HCT116 (cell line): ENCODE measurements around the gene PCNT. TPM values are rescaled to one million over a fixed set of nuclear protein-coding genes. Genes with fewer than 3 reads are reported as not detected.

ENCODE experiments used
- ATAC-seq: fragments of 200-7000 bp; cut with Tn5 transposase; 2 replicates; pipeline ENCODE4 v1.9.1; 2020; ENCODE audit warnings: mild to moderate bottlenecking, moderate library complexity
- BruUV-seq: library from RNA; stranded (reverse); fragments of 400-500 nt; replicated peaks from 2 replicates; lab custom pipeline; 2021; lab: Mats Ljungman, UMichigan
- CTCF ChIA-PET: fragments of 300-600 bp; sonication (Branson Sonifier 250); formaldehyde crosslinking; loops from one replicate; lab custom pipeline; 2021; ENCODE audit warnings: antibody characterized with exemption; lab: Charles Lee
- POLR2A ChIA-PET: fragments of 300-600, 350-600 bp; sonication (Branson Sonifier 250); formaldehyde crosslinking; loops from one replicate; lab custom pipeline; 2021; ENCODE audit warnings: antibody characterized with exemption; lab: Charles Lee
- RAD21 ChIA-PET, 2 experiments: fragments of 300-600 bp; sonication (Branson Sonifier 250); formaldehyde crosslinking; loops; one replicate each; lab custom pipeline; 2023; ENCODE audit warnings: low total read pairs in 2 of 2; ENCODE audit not compliant: uncharacterized antibody in 2 of 2, unreplicated experiment in 2 of 2, low non-redundant PET in 1 of 2; lab: Charles Lee
- DNase-seq: peaks from one replicate; pipeline ENCODE4 v3.0.0-alpha.2; 2010; ENCODE audit warnings: low read depth, low spot score
- H2AFZ ChIP-seq: fragments of 200-600 bp; shearing (Covaris generic), sonication (generic); 2 replicates; pipeline ENCODE4 v1.6.1; 2017; ENCODE audit warnings: low read depth, mixed run types, mixed read lengths, antibody characterized with exemption, low read length; ENCODE audit not compliant: poor library complexity, severe bottlenecking
- H3K27ac ChIP-seq: 2 replicates; pipeline ENCODE4 v1.5.1; 2012; ENCODE audit warnings: low read depth, low read length
- H3K27me3 ChIP-seq: fragments of 200-600 bp; sonication (generic); 2 replicates; pipeline ENCODE4 v1.6.1; 2016; ENCODE audit warnings: mixed run types, low read length, mixed read lengths; ENCODE audit not compliant: insufficient read depth
- H3K36me3 ChIP-seq, 2 experiments: fragments of 200-500 bp in 1 of 2; fragments of 200-600 bp in 1 of 2; sonication (Bioruptor generic) in 1 of 2; sonication (generic) in 1 of 2; 2 replicates each; pipeline versions ENCODE4 v1.5.1 to v1.6.1; 2014 to 2016; ENCODE audit warnings: low read length in 2 of 2, inconsistent platforms in 1 of 2, mixed read lengths in 1 of 2, mixed run types in 1 of 2; ENCODE audit not compliant: insufficient read depth in 2 of 2, control insufficient read depth in 1 of 2
- H3K4me1 ChIP-seq, 2 experiments: fragments of 200-600 bp in 1 of 2; sonication (generic) in 1 of 2; 2 replicates each; pipeline versions ENCODE4 v1.5.1 to v1.6.1; 2012 to 2017; ENCODE audit warnings: low read length in 2 of 2, inconsistent platforms in 1 of 2, mild to moderate bottlenecking in 1 of 2, mixed read lengths in 1 of 2, mixed run types in 1 of 2, moderate library complexity in 1 of 2; ENCODE audit not compliant: insufficient read depth in 2 of 2, control insufficient read depth in 1 of 2
- H3K4me2 ChIP-seq: fragments of 200-600 bp; sonication (generic); 2 replicates; pipeline ENCODE4 v1.6.1; 2017; ENCODE audit warnings: mixed run types, low read length, mixed read lengths
- H3K4me3 ChIP-seq, 2 experiments: fragments of 200-600 bp in 1 of 2; sonication (generic) in 1 of 2; replicated peaks in 1 of 2; 2 replicates each; pipeline ENCODE4 v1.5.1; 2011 to 2016; ENCODE audit warnings: low read length in 2 of 2, control low read depth in 1 of 2, low read depth in 1 of 2, mild to moderate bottlenecking in 1 of 2, mixed read lengths in 1 of 2, mixed run types in 1 of 2
- H3K79me2 ChIP-seq: fragments of 200-600 bp; sonication (generic); 2 replicates; pipeline ENCODE4 v1.6.1; 2017; ENCODE audit warnings: mild to moderate bottlenecking, mixed run types, low read length, moderate library complexity, mixed read lengths; ENCODE audit not compliant: insufficient read depth
- H3K9ac ChIP-seq: fragments of 200-600 bp; sonication (generic); 2 replicates; pipeline ENCODE4 v1.6.1; 2016; ENCODE audit warnings: low read length, mixed read lengths
- H3K9me2 ChIP-seq: fragments of 200-600 bp; sonication (generic), shearing (Covaris generic); 2 replicates; pipeline ENCODE4 v1.6.1; 2017; ENCODE audit warnings: mixed run types, mild to moderate bottlenecking, moderate library complexity; ENCODE audit not compliant: insufficient read depth
- H3K9me3 ChIP-seq, 2 experiments: fragments of 200-500 bp in 1 of 2; fragments of 200-600 bp in 1 of 2; sonication (Bioruptor generic) in 1 of 2; sonication (generic) in 1 of 2; 2 replicates each; pipeline ENCODE4 v1.6.1; 2014 to 2017; ENCODE audit warnings: low read length in 2 of 2, mixed read lengths in 2 of 2, inconsistent platforms in 1 of 2, low read depth in 1 of 2, mild to moderate bottlenecking in 1 of 2, mixed run types in 1 of 2, moderate library complexity in 1 of 2; ENCODE audit not compliant: control insufficient read depth in 1 of 2, insufficient read depth in 1 of 2
- H4K20me1 ChIP-seq: fragments of 200-600 bp; sonication (generic), shearing (Covaris generic); 2 replicates; pipeline ENCODE4 v1.6.1; 2017; ENCODE audit warnings: mixed run types, mild to moderate bottlenecking, moderate library complexity; ENCODE audit not compliant: insufficient read depth
- ATF3 ChIP-seq: IDR thresholded peaks from 2 replicates; pipeline ENCODE4 v1.6.1; 2012
- EZH2phosphoT487 ChIP-seq: fragments of 200-600 bp; IDR thresholded peaks from 2 replicates; pipeline ENCODE4 v1.6.1; 2018; ENCODE audit warnings: antibody characterized with exemption, borderline replicate concordance
- FOSL1 ChIP-seq: IDR thresholded peaks from 2 replicates; pipeline ENCODE4 v1.6.1; 2012; ENCODE audit warnings: low read depth
- JUND ChIP-seq: IDR thresholded peaks from 2 replicates; pipeline ENCODE4 v1.6.1; 2012
- RAD21 ChIP-seq: IDR thresholded peaks from 2 replicates; pipeline ENCODE4 v1.6.1; 2012; ENCODE audit warnings: low read depth, mild to moderate bottlenecking
- SIN3A ChIP-seq: IDR thresholded peaks from 2 replicates; pipeline ENCODE4 v1.6.1; 2012; ENCODE audit warnings: low read depth
- YY1 ChIP-seq: IDR thresholded peaks from 2 replicates; pipeline ENCODE4 v1.6.1; 2011; ENCODE audit warnings: low read length, low read depth, moderate library complexity, mild to moderate bottlenecking; ENCODE audit not compliant: insufficient replicate concordance; ENCODE audit errors: extremely low read depth
- intact Hi-C: fragments of 100-400 bp; cut with micrococcal nuclease; formaldehyde crosslinking; loops from 2 replicates; pipeline ENCODE4 v1.10.0; 2022
- total RNA-seq: library from RNA; stranded (reverse); gene quantifications from one replicate; pipeline ENCODE4 v1.2.1, GENCODE V29; 2021; ENCODE audit not compliant: unreplicated experiment
- TF ChIP-seq, protein P1 (sequence below): IDR thresholded peaks from 2 replicates; pipeline ENCODE4 v1.6.1; 2012; ENCODE audit warnings: low read depth
- TF ChIP-seq, protein P2 (sequence below): IDR thresholded peaks from 2 replicates; pipeline ENCODE4 v1.6.1; 2011; ENCODE audit warnings: mild to moderate bottlenecking, low read length, moderate library complexity; ENCODE audit not compliant: insufficient replicate concordance; ENCODE audit errors: extremely low read depth

PCNT gene
- total RNA-seq, 1 experiment from 2014 or later = 43.6 TPM

DNA sequence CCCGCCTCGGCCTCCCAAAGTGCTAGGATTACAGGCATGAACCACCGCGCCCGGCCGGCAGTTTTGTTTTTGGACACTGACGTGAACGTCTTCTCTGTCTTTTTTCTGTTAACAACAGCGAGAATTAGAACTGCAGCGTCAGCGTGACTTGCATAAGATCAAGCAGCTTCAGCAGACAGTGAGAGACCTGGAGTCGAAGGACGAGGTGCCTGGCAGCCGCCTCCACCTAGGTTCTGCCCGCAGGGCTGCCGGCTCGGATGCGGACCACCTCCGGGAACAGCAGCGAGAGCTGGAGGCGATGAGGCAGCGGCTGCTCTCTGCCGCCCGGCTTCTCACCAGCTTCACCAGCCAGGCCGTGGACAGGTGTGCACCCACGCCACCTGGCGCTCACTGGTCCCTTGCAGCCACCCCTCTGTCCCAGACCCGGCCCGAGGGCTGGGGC is 111.9 kb downstream of the PCNT start:
- H4K20me1 ChIP-seq = no peaks in the 10 kb centered on the region
- H3K27me3 ChIP-seq = no peaks in the 10 kb centered on the region
- no TSS peak for BruUV-seq
- no peak for DNase-seq
- no peaks in the 10 kb centered on the region for H3K9me2 ChIP-seq
- no peak overlapping the region for H2AFZ ChIP-seq
- RAD21 ChIA-PET = no interaction called here
- no peaks in the 10 kb centered on the region for H3K9me3 ChIP-seq
- no peak overlapping the region for H3K9ac ChIP-seq
- no peak overlapping the region for H3K4me3 ChIP-seq
- no peak for TF ChIP-seq SIN3A
- TF ChIP-seq, protein P1, sequence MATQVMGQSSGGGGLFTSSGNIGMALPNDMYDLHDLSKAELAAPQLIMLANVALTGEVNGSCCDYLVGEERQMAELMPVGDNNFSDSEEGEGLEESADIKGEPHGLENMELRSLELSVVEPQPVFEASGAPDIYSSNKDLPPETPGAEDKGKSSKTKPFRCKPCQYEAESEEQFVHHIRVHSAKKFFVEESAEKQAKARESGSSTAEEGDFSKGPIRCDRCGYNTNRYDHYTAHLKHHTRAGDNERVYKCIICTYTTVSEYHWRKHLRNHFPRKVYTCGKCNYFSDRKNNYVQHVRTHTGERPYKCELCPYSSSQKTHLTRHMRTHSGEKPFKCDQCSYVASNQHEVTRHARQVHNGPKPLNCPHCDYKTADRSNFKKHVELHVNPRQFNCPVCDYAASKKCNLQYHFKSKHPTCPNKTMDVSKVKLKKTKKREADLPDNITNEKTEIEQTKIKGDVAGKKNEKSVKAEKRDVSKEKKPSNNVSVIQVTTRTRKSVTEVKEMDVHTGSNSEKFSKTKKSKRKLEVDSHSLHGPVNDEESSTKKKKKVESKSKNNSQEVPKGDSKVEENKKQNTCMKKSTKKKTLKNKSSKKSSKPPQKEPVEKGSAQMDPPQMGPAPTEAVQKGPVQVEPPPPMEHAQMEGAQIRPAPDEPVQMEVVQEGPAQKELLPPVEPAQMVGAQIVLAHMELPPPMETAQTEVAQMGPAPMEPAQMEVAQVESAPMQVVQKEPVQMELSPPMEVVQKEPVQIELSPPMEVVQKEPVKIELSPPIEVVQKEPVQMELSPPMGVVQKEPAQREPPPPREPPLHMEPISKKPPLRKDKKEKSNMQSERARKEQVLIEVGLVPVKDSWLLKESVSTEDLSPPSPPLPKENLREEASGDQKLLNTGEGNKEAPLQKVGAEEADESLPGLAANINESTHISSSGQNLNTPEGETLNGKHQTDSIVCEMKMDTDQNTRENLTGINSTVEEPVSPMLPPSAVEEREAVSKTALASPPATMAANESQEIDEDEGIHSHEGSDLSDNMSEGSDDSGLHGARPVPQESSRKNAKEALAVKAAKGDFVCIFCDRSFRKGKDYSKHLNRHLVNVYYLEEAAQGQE = no peak
- TF ChIP-seq FOSL1 = no peak
- CTCF ChIA-PET = no interaction called here
- intact Hi-C loops = no loop called here
- no peak overlapping the region for H3K27ac ChIP-seq
- POLR2A ChIA-PET = no interaction called here
- no peak for ATAC-seq
- H3K36me3 ChIP-seq = peaks cover 17 to 23% of the 10 kb centered on the region in 2 experiments; a peak in 3 of 4 replicates
- no peaks in the 10 kb centered on the region for H3K4me1 ChIP-seq
- H3K4me2 ChIP-seq = no peak overlapping the region
- H3K79me2 ChIP-seq = no peaks in the 10 kb centered on the region

DNA sequence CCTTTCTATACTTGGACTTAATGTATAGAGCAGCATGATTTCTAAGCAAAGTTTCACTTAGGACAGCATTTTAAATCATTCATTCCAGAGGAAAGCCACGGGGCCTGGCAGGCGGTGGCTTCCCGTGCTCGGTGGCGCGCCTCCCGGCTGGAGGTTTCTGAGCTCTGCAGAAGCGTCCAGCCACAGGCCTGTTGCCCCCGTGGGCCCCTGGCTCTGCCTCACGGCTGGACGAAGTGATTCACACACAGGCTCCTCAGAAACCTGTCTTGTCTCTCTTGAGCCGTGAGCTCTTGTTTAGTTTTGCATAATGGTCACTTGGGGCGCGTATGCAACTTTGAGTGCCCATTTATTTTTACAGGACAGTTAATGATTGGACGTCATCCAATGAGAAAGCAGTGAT is 112.7 kb downstream of the PCNT start:
- POLR2A ChIA-PET = no interaction called here
- no peaks in the 10 kb centered on the region for H3K27me3 ChIP-seq
- intact Hi-C loops = no loop called here

More for the DNA sequence above, 112.7 kb downstream of the PCNT start:
- no peak for ATAC-seq
- BruUV-seq = no TSS peak
- RAD21 ChIA-PET = no interaction called here
- Histone ChIP-seq H3K36me3 (peaks cover 21 to 30% of the 10 kb centered on the region in 2 experiments; a peak in 3 of 4 replicates), H3K27ac (no peak overlapping the region), H3K79me2 (no peaks in the 10 kb centered on the region), H3K9ac (no peak overlapping the region), H3K4me1 (no peaks in the 10 kb centered on the region), H3K9me2 (no peaks in the 10 kb centered on the region), H3K4me2 (no peak overlapping the region), H3K4me3 (no peak overlapping the region), H3K9me3 (no peaks in the 10 kb centered on the region), H4K20me1 (no peaks in the 10 kb centered on the region), H2AFZ (no peak overlapping the region)
- TF ChIP-seq RAD21 (no peak), YY1 (no peak), ATF3 (no peak), EZH2phosphoT487 (no peak), JUND (no peak)
- TF ChIP-seq, protein P2, sequence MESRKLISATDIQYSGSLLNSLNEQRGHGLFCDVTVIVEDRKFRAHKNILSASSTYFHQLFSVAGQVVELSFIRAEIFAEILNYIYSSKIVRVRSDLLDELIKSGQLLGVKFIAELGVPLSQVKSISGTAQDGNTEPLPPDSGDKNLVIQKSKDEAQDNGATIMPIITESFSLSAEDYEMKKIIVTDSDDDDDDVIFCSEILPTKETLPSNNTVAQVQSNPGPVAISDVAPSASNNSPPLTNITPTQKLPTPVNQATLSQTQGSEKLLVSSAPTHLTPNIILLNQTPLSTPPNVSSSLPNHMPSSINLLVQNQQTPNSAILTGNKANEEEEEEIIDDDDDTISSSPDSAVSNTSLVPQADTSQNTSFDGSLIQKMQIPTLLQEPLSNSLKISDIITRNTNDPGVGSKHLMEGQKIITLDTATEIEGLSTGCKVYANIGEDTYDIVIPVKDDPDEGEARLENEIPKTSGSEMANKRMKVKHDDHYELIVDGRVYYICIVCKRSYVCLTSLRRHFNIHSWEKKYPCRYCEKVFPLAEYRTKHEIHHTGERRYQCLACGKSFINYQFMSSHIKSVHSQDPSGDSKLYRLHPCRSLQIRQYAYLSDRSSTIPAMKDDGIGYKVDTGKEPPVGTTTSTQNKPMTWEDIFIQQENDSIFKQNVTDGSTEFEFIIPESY = no peak
- CTCF ChIA-PET = no interaction called here
- no peak for DNase-seq
